Loucy (cell line): ENCODE measurements around the gene SPATA31E1.
"Not testable (repeated sequence)": the region's sequence is repeated elsewhere in the genome, so short reads cannot be mapped to it uniquely, and the experiment has no call there.

Source experiments
- H2AFZ ChIP-seq: fragments of 200-600 bp; sonication (generic); 2 replicates; pipeline ENCODE4 v1.6.0; 2016; ENCODE audit warnings: antibody characterized with exemption, mild to moderate bottlenecking, low read length, moderate library complexity
- H3F3A ChIP-seq: fragments of 200-600 bp; 2 replicates; pipeline ENCODE4 v1.6.0; 2016; ENCODE audit warnings: antibody characterized with exemption, low read depth, mild to moderate bottlenecking
- H3K27me3 ChIP-seq: fragments of 200-600 bp; sonication (generic); 2 replicates; pipeline ENCODE4 v1.6.1; 2014; ENCODE audit warnings: low read length, mild to moderate bottlenecking; ENCODE audit not compliant: insufficient read depth, poor library complexity, severe bottlenecking
- H3K36me3 ChIP-seq: fragments of 200-600 bp; sonication (generic); 2 replicates; pipeline ENCODE4 v1.6.1; 2016; ENCODE audit warnings: low read length; ENCODE audit not compliant: insufficient read depth
- H3K4me1 ChIP-seq: fragments of 200-600 bp; sonication (generic); 2 replicates; pipeline ENCODE4 v1.5.1; 2014; ENCODE audit warnings: low read length, mild to moderate bottlenecking; ENCODE audit not compliant: insufficient read depth, poor library complexity, severe bottlenecking
- H3K4me2 ChIP-seq: fragments of 200-600 bp; sonication (generic); 2 replicates; pipeline ENCODE4 v1.6.0; 2014; ENCODE audit warnings: antibody characterized with exemption, low read length, low read depth, mild to moderate bottlenecking; ENCODE audit not compliant: poor library complexity, severe bottlenecking
- H3K4me3 ChIP-seq: fragments of 200-600 bp; sonication (generic); 2 replicates; pipeline ENCODE4 v1.5.1; 2014; ENCODE audit warnings: low read length, mild to moderate bottlenecking, mixed read lengths; ENCODE audit not compliant: poor library complexity, severe bottlenecking
- H3K79me2 ChIP-seq: fragments of 200-600 bp; sonication (generic); 2 replicates; pipeline ENCODE4 v1.6.1; 2014; ENCODE audit warnings: low read length; ENCODE audit not compliant: insufficient read depth
- H3K9ac ChIP-seq: fragments of 200-600 bp; sonication (generic); 2 replicates; pipeline ENCODE4 v1.6.0; 2014; ENCODE audit warnings: mild to moderate bottlenecking, low read depth, low read length, moderate library complexity; ENCODE audit not compliant: poor library complexity, severe bottlenecking
- H3K9me2 ChIP-seq: fragments of 200-600 bp; sonication (generic); replicated peaks from 2 replicates; pipeline ENCODE4 v1.6.1; 2016; ENCODE audit warnings: low read depth, low read length, mixed read lengths
- H3K9me3 ChIP-seq: fragments of 200-600 bp; sonication (generic); 2 replicates; pipeline ENCODE4 v1.6.1; 2014; ENCODE audit warnings: mild to moderate bottlenecking, antibody characterized with exemption, low read length, low read depth; ENCODE audit not compliant: insufficient read depth
- H4K20me1 ChIP-seq: fragments of 200-600 bp; sonication (generic); 2 replicates; pipeline ENCODE4 v1.6.0; 2014; ENCODE audit warnings: antibody characterized with exemption, low read length, mild to moderate bottlenecking; ENCODE audit not compliant: insufficient read depth, poor library complexity, severe bottlenecking
- EZH2phosphoT487 ChIP-seq: fragments of 200-600 bp; IDR thresholded peaks from 2 replicates; pipeline ENCODE4 v1.6.1; 2018; ENCODE audit warnings: antibody characterized with exemption, mild to moderate bottlenecking, moderate library complexity, borderline replicate concordance
- TF ChIP-seq, protein P1 (sequence below): fragments of 200-600 bp; sonication (generic); conservative IDR thresholded peaks from 2 replicates; pipeline ENCODE4 v1.5.1; 2014; ENCODE audit warnings: mild to moderate bottlenecking, antibody characterized with exemption, low read length

Gene SPATA31E1

DNA sequence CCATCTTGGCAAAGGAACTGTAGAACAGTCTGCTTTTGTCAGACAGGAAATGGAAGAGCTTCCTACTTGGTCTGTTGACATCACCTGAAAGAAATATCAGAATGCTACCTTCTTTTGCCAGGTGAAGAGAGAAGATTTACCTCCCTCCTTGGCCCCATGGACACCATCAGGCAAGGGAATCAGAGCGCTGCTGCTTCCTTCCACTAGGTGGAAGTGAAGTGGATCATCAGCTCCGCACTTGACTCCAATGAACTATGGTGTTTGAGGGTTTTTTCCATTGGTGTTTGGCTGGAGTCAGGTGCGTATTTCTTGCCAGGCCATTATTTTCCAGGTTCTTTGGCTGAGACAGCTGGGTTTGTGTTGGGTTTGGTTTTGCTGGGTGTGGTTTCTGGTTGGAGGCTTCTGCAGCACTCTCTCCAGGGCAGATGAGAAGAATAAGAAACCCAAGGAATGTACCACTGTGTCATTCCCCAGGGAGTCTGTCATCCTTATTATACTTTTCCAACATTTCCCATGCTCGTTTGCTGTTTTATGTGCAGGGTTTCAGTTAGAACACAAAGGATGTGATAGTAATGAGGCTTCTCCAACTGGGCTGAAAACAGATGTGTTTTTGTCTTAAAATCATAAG is 12.4 kb downstream of the SPATA31E1 start:
- no peaks in the 10 kb centered on the region for H3K79me2 ChIP-seq
- H3K9me2 ChIP-seq: 0 out of 2 replicates have a peak, but pooled peaks cover 4% of the 10 kb centered on the region
- no peak overlapping the region for H3K4me3 ChIP-seq
- no peaks in the 10 kb centered on the region for H3K4me1 ChIP-seq
- no peak overlapping the region for H2AFZ ChIP-seq
- TF ChIP-seq, protein P1, sequence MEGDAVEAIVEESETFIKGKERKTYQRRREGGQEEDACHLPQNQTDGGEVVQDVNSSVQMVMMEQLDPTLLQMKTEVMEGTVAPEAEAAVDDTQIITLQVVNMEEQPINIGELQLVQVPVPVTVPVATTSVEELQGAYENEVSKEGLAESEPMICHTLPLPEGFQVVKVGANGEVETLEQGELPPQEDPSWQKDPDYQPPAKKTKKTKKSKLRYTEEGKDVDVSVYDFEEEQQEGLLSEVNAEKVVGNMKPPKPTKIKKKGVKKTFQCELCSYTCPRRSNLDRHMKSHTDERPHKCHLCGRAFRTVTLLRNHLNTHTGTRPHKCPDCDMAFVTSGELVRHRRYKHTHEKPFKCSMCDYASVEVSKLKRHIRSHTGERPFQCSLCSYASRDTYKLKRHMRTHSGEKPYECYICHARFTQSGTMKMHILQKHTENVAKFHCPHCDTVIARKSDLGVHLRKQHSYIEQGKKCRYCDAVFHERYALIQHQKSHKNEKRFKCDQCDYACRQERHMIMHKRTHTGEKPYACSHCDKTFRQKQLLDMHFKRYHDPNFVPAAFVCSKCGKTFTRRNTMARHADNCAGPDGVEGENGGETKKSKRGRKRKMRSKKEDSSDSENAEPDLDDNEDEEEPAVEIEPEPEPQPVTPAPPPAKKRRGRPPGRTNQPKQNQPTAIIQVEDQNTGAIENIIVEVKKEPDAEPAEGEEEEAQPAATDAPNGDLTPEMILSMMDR: no peak
- TF ChIP-seq EZH2phosphoT487: no peak
- H3F3A ChIP-seq: no peaks in the 10 kb centered on the region
- H3K27me3 ChIP-seq: no peaks in the 10 kb centered on the region
- no peak overlapping the region for H3K9ac ChIP-seq
- no peaks in the 10 kb centered on the region for H4K20me1 ChIP-seq
- no peaks in the 10 kb centered on the region for H3K9me3 ChIP-seq
- H3K4me2 ChIP-seq: no peak overlapping the region
- no peaks in the 10 kb centered on the region for H3K36me3 ChIP-seq

GRCh38 chr9:87896891-87897290 is 14.2 kb downstream of the SPATA31E1 start:
- no peaks in the 10 kb centered on the region for H3K36me3 ChIP-seq
- TF ChIP-seq, protein P1: no peak
- no peak for TF ChIP-seq EZH2phosphoT487

GRCh38 chr9:87898151-87898550 is 15.5 kb downstream of the SPATA31E1 start:
- H3K4me1 ChIP-seq: no peaks in the 10 kb centered on the region
- no peak overlapping the region for H3K4me3 ChIP-seq
- H2AFZ ChIP-seq: no peak overlapping the region
- H3K4me2 ChIP-seq: no peak overlapping the region
- no peak for TF ChIP-seq EZH2phosphoT487
- TF ChIP-seq, protein P1: no peak
- no peaks in the 10 kb centered on the region for H3F3A ChIP-seq
- no peaks in the 10 kb centered on the region for H3K79me2 ChIP-seq
- no peaks in the 10 kb centered on the region for H4K20me1 ChIP-seq
- H3K9me2 ChIP-seq: 0 out of 2 replicates have a peak, but pooled peaks cover 4% of the 10 kb centered on the region
- H3K9ac ChIP-seq: no peak overlapping the region
- H3K9me3 ChIP-seq: no peaks in the 10 kb centered on the region
- H3K27me3 ChIP-seq: no peaks in the 10 kb centered on the region
- H3K36me3 ChIP-seq: no peaks in the 10 kb centered on the region

More at GRCh38 chr9:87896891-87897290, 14.2 kb downstream of the SPATA31E1 start:
- Histone ChIP-seq H3K4me1 (no peaks in the 10 kb centered on the region), H3K9me2 (0 out of 2 replicates have a peak, but pooled peaks cover 4% of the 10 kb centered on the region), H4K20me1 (no peaks in the 10 kb centered on the region), H3K79me2 (no peaks in the 10 kb centered on the region), H3K9ac (no peak overlapping the region), H3K9me3 (no peaks in the 10 kb centered on the region), H2AFZ (no peak overlapping the region), H3K27me3 (no peaks in the 10 kb centered on the region), H3K4me3 (no peak overlapping the region), H3F3A (no peaks in the 10 kb centered on the region), H3K4me2 (no peak overlapping the region)

DNA sequence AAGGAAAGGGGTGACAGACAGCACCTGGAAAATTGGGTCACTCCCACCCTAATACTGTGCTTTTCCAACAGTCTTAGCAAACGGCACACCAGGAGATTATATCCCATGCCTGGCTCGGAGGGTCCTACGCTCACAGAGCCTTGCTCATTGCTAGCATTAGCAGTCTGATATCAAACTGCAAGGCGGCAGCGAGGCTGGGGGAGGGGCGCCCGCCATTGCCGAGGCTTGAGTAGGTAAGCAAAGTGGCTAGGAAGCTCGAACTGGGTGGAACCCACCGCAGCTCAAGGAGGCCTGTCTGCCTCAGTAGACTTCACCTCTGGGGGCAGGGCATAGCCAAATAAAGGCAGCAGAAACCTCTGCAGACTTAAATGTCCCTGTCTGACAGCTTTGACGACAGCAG is 19.7 kb downstream of the SPATA31E1 start:
- H3K4me1 ChIP-seq, H3K9ac ChIP-seq, H2AFZ ChIP-seq, H3K27me3 ChIP-seq, H3F3A ChIP-seq, H3K36me3 ChIP-seq, H3K9me3 ChIP-seq, H4K20me1 ChIP-seq, H3K4me3 ChIP-seq, H3K9me2 ChIP-seq, H3K4me2 ChIP-seq, H3K79me2 ChIP-seq: not testable (repeated sequence)
